ENCODE results near the gene RTL10.

RTL10 gene

GRCh38 chr22:19892257-19892879 is 37.7 kb upstream of the RTL10 start (continued):
- TF ChIP-seq ZNF274 (IDR thresholded peaks at IDR 0.05; ENCODE audit: low read length) (no peak), ZNF274 (tag by site-specific recombination; IDR thresholded peaks at IDR 0.05; ENCODE audit: borderline replicate concordance) (no peak), ZNF174 (tag by site-specific recombination; IDR thresholded peaks at IDR 0.05) (no peak), ZNF132 (tag by site-specific recombination; IDR thresholded peaks at IDR 0.05; ENCODE audit: borderline replicate concordance) (no peak), ZNF664 (tag by site-specific recombination; IDR thresholded peaks at IDR 0.05) (no peak)

- no peak overlapping the region for H3K4me3 ChIP-seq (ENCODE audit: low read depth, low read length)
- H3K36me3 ChIP-seq (ENCODE audit: control insufficient read depth in 2 of 2, insufficient read depth in 1 of 2, low read length in 2 of 2), result peaks cover 0 to 17% of the 10 kb centered on the region in 2 experiments; a peak in 1 of 3 replicates
- H3K27ac ChIP-seq (ENCODE audit: extremely low read depth, low read depth, low read length), result peak overlapping the region; percentile 13; the same call in 1 of the 2 replicates
- H3K4me1 ChIP-seq (ENCODE audit: control insufficient read depth, insufficient read depth, low read length), result peaks cover 7% of the 10 kb centered on the region
- no peaks in the 10 kb centered on the region for H3K9me3 ChIP-seq (ENCODE audit: control insufficient read depth, insufficient read depth, low read depth, low read length)
- ChIA-PET CTCF (interaction anchor here (0.8 to 2.0 kb wide), 9 partner anchors 9 to 168 kb away, joined by 3 to 13 read pairs (median 6); partner anchors contain the start of gene GP1BB), POLR2A (interaction anchor here (0.6 to 2.4 kb wide), 4 partner anchors 10 to 115 kb away, joined by 3 to 10 read pairs (median 4); partner anchors contain the start of genes GNB1L and RTL10)
- no peak for TF ChIP-seq ZNF701 (tag by site-specific recombination; IDR thresholded peaks at IDR 0.05)
- no peak for TF ChIP-seq ZFP3 (tag by site-specific recombination; IDR thresholded peaks at IDR 0.05; ENCODE audit: low read depth)
- TF ChIP-seq ZNF626 (tag by site-specific recombination; IDR thresholded peaks at IDR 0.05), result no peak
- no peak for TF ChIP-seq INSM2 (tag by site-specific recombination; IDR thresholded peaks at IDR 0.05)
- TF ChIP-seq ZNF513 (tag by site-specific recombination; IDR thresholded peaks at IDR 0.05), result no peak
- no peak for TF ChIP-seq BCL11B (tag by site-specific recombination; IDR thresholded peaks at IDR 0.05; ENCODE audit: low read depth)
- TF ChIP-seq ZBTB11 (tag by site-specific recombination; conservative IDR thresholded peaks at IDR 0.05; ENCODE audit: low read depth), result no peak
- peak; percentile 59; the same call in 1 of the 2 replicates for TF ChIP-seq WT1 (tag by site-specific recombination; IDR thresholded peaks at IDR 0.05)
- 0 out of 2 replicates have a peak, but pooled peaks have one; percentile 9 for TF ChIP-seq BCL6B (tag by site-specific recombination; IDR thresholded peaks at IDR 0.05)
- no peak for TF ChIP-seq ZNF777 (tag by site-specific recombination; IDR thresholded peaks at IDR 0.05; ENCODE audit: borderline replicate concordance)
- no peak for TF ChIP-seq ZSCAN4 (tag by site-specific recombination; IDR thresholded peaks at IDR 0.05)
- peak; percentile 78 for TF ChIP-seq ZFHX2 (tag by site-specific recombination; conservative IDR thresholded peaks at IDR 0.05)
- no peak for TF ChIP-seq GLI4 (tag by site-specific recombination; IDR thresholded peaks at IDR 0.05)
- TF ChIP-seq EGR2 (tag by site-specific recombination; IDR thresholded peaks at IDR 0.05; ENCODE audit: low read depth), result peak; percentile 69; the same call in 1 of the 2 replicates
- TF ChIP-seq HIC1 (tag by site-specific recombination; IDR thresholded peaks at IDR 0.05), result peak; percentile 87
Observed at GRCh38 chr22:19891317-19892256, 36.9 kb upstream of the RTL10 start.
